Activated CD4-positive, alpha-beta T cell treated with anti-CD3 and anti-CD28 coated beads, Interleukin-2, amount 10 ng/mL, durations not matched to agents 24 days and 14 days (primary cell): Measurements from ENCODE around the gene SLC4A3. TPM values are rescaled to one million over a fixed set of nuclear protein-coding genes. Genes with fewer than 3 reads are reported as not detected.

Experiments used
- total RNA-seq: library from RNA; stranded (reverse); gene quantifications from 2 replicates; pipeline ENCODE4 v1.2.3, GENCODE V29; 2022

Gene SLC4A3
- total RNA-seq, 1 donor from 2014 or later: 0.12 TPM

Other genes starting within 250 kb of the SLC4A3 start
- gene DNPEP, start 239.7 kb upstream of the SLC4A3 start, total RNA-seq: 129 and 148 TPM in 2 replicates
- gene DES, start 209.3 kb upstream of the SLC4A3 start, total RNA-seq: not detected in 2 replicates
- 0.07 TPM in 1 of 2 replicates, not detected in the other for gene SPEG, start 192.8 kb upstream of the SLC4A3 start, total RNA-seq
- gene GMPPA, start 128.7 kb upstream of the SLC4A3 start, total RNA-seq: 45.5 and 46.0 TPM in 2 replicates
- gene ASIC4, start 113.1 kb upstream of the SLC4A3 start, total RNA-seq: not detected in 2 replicates
- gene CHPF, start 83.8 kb upstream of the SLC4A3 start, total RNA-seq: 37.8 and 38.3 TPM in 2 replicates
- 3.1 and 3.4 TPM in 2 replicates for gene TMEM198, start 83.6 kb upstream of the SLC4A3 start, total RNA-seq
- gene OBSL1, start 56.1 kb upstream of the SLC4A3 start, total RNA-seq: 0.26 and 0.47 TPM in 2 replicates
- gene INHA, start 55.3 kb upstream of the SLC4A3 start, total RNA-seq: not detected in 2 replicates
- gene STK11IP, start 29.8 kb upstream of the SLC4A3 start, total RNA-seq: 32.6 and 35.0 TPM in 2 replicates